Brain microvascular endothelial cell (primary cell): ENCODE results near the gene PIP5K1A.

ENCODE experiments used
- DNase-seq: peaks from one replicate; pipeline ENCODE4 v3.0.0-alpha.2; 2020
- H3K27ac ChIP-seq: fragments of 250-450 bp; sonication (Bioruptor Pico); 2 replicates; pipeline ENCODE4 v1.5.1; 2020; ENCODE audit warnings: mild to moderate bottlenecking, moderate library complexity
- H3K27me3 ChIP-seq: fragments of 250-450 bp; sonication (Bioruptor Pico); replicated peaks from 2 replicates; pipeline ENCODE4 v1.5.1; 2020; ENCODE audit warnings: mild to moderate bottlenecking
- H3K36me3 ChIP-seq: fragments of 250-450 bp; sonication (Bioruptor Pico); replicated peaks from 2 replicates; pipeline ENCODE4 v1.5.1; 2020; ENCODE audit warnings: mild to moderate bottlenecking
- H3K4me3 ChIP-seq: 2 replicates; pipeline ENCODE4 v1.5.1; 2011; ENCODE audit warnings: low read depth, mild to moderate bottlenecking, control low read depth, low read length, moderate library complexity
- in situ Hi-C: cut with HindIII; loops from 2 replicates; pipeline ENCODE4 v1.10.0; 2017; ENCODE audit warnings: low sequenced_read_pairs, low pct_ligation_motif_present
- TF ChIP-seq, protein P1 (sequence below): IDR thresholded peaks from 2 replicates; pipeline ENCODE4 v1.5.1; 2011; ENCODE audit warnings: low read depth, mild to moderate bottlenecking, moderate library complexity, low read length, control low read depth, inconsistent platforms; ENCODE audit errors: missing control alignments

PIP5K1A gene

DNA sequence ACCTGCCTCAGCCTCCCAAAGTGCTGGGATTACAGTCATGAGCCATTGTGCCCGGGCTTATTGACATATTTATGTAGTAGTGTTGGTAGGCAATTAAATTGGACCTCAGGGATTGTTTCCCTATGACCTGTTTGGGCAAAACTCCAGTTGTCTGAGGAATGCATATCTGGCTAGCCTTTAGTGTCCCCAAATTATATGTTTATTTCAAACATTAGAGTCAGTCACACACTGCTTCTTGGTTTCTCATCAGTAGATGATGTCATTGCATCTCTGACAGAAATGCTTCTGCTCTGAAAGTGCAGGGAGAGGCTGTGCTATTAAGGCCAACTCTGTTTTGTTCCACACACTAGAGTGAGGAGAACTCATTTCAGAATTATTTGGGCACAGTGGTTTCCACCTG, 12.5 kb downstream of the PIP5K1A start:
- TF ChIP-seq, protein P1, sequence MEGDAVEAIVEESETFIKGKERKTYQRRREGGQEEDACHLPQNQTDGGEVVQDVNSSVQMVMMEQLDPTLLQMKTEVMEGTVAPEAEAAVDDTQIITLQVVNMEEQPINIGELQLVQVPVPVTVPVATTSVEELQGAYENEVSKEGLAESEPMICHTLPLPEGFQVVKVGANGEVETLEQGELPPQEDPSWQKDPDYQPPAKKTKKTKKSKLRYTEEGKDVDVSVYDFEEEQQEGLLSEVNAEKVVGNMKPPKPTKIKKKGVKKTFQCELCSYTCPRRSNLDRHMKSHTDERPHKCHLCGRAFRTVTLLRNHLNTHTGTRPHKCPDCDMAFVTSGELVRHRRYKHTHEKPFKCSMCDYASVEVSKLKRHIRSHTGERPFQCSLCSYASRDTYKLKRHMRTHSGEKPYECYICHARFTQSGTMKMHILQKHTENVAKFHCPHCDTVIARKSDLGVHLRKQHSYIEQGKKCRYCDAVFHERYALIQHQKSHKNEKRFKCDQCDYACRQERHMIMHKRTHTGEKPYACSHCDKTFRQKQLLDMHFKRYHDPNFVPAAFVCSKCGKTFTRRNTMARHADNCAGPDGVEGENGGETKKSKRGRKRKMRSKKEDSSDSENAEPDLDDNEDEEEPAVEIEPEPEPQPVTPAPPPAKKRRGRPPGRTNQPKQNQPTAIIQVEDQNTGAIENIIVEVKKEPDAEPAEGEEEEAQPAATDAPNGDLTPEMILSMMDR, result no peak
- in situ Hi-C loops, result no loop called here
- no peak overlapping the region for H3K4me3 ChIP-seq
- no peaks in the 10 kb centered on the region for H3K27me3 ChIP-seq
- peaks cover 42% of the 10 kb centered on the region for H3K36me3 ChIP-seq
- DNase-seq, result no peak
- peak overlapping the region; percentile 15 for H3K27ac ChIP-seq

DNA sequence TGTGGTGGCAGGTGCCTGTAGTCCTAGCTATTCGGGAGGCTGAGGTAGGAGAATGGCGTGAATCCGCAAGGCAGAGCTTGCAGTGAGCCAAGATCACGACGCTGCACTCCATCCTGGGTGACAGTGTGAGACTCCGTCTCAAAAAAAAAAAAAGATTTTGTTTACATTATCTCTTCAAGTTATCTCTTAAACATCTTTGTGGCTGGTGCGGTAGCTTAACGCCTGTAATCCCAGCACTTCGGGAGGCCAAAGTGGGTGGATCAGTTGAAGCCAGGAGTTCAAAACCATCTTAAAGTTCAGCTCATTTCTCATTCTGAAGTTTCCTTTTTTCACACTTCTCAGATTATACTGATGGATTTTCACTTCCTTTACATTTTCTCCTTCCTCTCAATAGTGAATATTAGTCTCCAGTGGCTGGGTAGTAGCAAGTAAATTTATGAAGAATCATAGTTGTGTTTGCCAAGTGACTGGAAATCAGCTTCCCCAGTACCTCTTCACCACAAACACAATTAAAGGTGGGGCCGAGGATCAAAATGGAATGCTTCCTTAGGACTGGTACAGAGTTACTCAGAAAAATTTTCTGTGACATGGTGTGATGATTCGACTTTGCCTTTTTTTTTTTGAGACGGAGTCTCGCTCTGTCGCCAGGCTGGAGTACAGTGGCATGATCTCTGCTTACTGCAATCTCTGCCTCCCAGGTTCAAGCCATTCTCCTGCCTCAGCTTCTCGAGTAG, 13.8 kb downstream of the PIP5K1A start:
- Histone ChIP-seq H3K27ac (no peak overlapping the region), H3K27me3 (no peaks in the 10 kb centered on the region), H3K4me3 (no peak overlapping the region), H3K36me3 (peaks cover 34% of the 10 kb centered on the region)
- TF ChIP-seq, protein P1, result no peak
- in situ Hi-C loops, result no loop called here
- no peak for DNase-seq

DNA sequence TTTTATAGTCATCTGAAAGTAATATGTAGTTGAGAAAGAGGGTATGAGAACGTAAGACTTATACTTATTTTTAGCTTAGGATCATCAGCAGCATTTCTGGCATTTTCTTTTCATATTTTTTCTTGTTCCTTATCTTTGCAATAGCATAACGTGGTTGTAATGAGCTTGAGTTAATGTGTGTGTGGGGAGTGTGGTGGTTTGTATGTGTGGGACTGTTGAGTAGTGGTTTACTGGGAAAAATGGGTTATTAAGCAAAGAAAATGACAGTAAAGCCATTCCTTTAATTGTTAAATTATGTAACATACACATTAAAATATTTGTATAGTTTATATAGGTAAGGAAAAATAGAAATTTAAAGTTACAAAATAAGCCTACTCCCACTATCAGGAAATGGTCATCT, 15.2 kb downstream of the PIP5K1A start:
- no peaks in the 10 kb centered on the region for H3K27me3 ChIP-seq
- H3K27ac ChIP-seq, result no peak overlapping the region
- TF ChIP-seq, protein P1, result no peak
- DNase-seq, result no peak
- H3K4me3 ChIP-seq, result no peak overlapping the region
- peaks cover 31% of the 10 kb centered on the region for H3K36me3 ChIP-seq
- in situ Hi-C loops, result no loop called here

- H3K27me3 ChIP-seq, result no peaks in the 10 kb centered on the region
- peaks cover 26% of the 10 kb centered on the region for H3K36me3 ChIP-seq
- no peak overlapping the region for H3K27ac ChIP-seq
- DNase-seq, result no peak
- in situ Hi-C loops, result no loop called here
- H3K4me3 ChIP-seq, result no peak overlapping the region
- TF ChIP-seq, protein P1, result no peak
Measured at GRCh38 chr1:151221616-151222015, 23.3 kb downstream of the PIP5K1A start.

- TF ChIP-seq, protein P1, result no peak
- DNase-seq, result no peak
- Histone ChIP-seq H3K27me3 (no peaks in the 10 kb centered on the region), H3K4me3 (no peak overlapping the region), H3K27ac (no peak overlapping the region), H3K36me3 (peaks cover 31% of the 10 kb centered on the region)
- in situ Hi-C loops, result no loop called here
Measured at GRCh38 chr1:151222130-151222529, 23.8 kb downstream of the PIP5K1A start.

DNA sequence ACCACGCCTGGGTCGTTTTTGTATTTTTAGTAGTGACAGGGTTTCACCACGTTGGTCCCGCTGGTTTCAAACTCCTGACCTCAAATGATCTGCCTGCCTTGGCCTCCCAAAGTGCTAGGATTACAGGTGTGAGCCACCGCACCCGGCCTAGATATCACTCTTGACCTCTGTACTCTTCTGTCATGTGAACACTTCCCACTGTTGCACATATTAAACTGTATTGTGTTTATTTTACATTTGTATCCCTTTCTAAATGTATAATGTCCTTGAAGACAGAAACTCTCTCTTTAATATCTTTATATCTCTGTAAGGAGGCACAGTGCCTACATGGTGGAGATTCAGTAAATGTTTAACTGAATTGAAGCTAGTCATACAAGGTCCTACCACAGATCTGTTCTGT, 36.9 kb downstream of the PIP5K1A start:
- H3K27me3 ChIP-seq, result no peaks in the 10 kb centered on the region
- H3K27ac ChIP-seq, result no peak overlapping the region
- in situ Hi-C loops, result no loop called here
- TF ChIP-seq, protein P1, result no peak
- no peak overlapping the region for H3K4me3 ChIP-seq
- peaks cover 94% of the 10 kb centered on the region for H3K36me3 ChIP-seq
- no peak for DNase-seq
